Stimulated activated CD4-positive, alpha-beta T cell treated with anti-CD3 and anti-CD28 coated beads, Interleukin-4, amount 100 ng/mL, for 48 hours (primary cell): ENCODE data around the gene ARHGAP26.
A peak's percentile ranks its signal among the peaks of the same experiment; 100 is the strongest.

Experiments
- DNase-seq, 2 donors: peaks; one replicate each; pipeline ENCODE4 v3.0.0-alpha.2; 2020; ENCODE audit warnings: low read depth in 2 of 2

ARHGAP26 gene

DNA sequence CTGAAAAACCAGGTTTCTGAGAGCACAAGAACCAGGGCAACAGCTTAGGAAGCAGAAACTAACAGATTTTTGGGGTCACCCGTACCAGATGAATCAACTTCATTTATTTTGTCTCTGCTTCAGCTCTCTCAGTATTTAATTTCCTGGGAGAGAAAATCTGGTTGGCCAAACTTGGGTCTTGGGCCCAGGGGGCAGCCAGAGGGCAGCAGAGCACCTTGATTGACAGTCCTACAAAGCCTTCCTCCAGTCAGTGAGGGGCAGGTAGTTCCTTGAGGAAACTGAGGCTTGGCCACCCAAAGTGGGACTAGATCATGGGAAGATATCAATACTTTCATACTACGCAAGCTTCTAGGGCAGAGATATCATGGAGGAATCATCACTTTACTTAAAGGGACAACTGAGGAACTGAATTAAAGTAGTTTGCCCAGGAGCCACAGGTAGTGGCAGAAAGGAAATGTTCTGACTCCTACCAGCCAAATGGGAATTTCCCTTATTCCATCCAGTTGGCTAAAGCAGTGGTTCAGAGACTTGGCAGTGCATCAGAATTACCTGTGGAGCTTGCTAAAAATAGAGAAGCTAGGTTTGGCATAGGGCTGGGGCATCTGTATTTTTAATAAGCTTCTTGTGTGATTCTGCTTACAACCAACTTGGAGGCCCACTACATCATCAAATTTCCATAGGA, 21.5 kb upstream of the ARHGAP26 start:
- peak; percentile 26 to 37 for DNase-seq

DNA sequence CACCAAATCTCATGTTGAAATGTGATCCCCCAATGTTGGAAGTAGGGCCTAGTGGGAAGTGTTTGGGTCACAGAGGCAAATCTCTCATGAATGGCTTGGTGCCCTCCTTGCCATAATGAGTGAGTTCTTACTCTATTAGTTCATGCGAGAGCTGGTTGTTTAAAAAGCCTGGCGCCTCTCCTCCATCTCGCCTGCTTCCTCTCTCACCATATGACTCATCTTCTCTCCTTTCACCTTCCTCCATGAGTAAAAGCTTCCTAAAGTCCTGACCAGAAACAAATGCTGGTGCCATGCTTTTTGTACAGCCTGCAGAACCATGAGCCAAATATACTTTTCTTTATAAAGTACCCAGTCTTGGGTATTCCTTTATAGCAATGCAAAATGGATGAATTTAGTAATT, 20.9 kb upstream of the ARHGAP26 start:
- DNase-seq = peak in 1 of 2 donors; percentile 15

DNA sequence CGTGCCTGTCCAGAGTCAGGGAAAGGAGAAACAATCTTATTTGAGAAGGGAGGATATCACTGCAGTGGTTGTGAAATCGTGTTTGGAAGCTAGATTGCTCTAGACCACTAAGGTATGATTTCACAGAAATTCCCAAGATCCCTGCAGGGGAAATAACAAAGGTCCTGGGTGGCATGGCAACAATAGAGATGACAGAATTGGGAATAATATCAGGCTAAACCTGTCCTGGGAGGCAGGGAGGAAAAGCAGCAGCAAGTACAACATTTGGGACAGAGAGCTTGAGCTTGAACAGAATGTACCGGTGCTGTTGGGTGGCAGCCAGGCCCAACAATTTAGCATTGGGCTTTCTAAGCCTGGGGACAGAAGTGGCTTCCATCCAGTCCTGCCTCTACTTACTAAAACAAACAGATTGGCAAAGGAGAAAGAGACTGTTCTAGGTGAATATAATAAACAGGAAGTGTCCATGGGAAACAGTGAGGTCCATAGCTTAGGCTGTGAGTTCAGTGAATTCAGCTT, 17.0 kb upstream of the ARHGAP26 start:
- DNase-seq = no peak

DNA sequence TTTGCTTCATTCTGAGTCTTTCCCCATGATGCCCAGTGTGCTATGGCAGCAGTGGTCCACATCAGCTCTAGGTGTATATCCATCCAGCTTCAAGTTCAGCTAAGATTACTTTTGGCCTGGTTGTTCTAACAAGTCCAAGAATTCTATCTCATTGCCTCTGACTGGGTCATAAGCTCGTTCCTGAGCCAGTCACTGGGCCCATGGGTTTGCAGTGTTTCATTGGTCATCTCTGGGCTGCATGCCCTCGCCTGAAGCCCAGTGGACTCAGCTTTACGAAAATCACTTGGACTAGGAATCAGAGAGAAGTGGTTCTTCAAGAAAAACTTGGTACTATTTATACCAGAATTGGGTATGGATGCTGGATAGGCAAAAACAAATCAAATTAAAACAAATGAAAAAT, 16.1 kb upstream of the ARHGAP26 start:
- no peak for DNase-seq

DNA sequence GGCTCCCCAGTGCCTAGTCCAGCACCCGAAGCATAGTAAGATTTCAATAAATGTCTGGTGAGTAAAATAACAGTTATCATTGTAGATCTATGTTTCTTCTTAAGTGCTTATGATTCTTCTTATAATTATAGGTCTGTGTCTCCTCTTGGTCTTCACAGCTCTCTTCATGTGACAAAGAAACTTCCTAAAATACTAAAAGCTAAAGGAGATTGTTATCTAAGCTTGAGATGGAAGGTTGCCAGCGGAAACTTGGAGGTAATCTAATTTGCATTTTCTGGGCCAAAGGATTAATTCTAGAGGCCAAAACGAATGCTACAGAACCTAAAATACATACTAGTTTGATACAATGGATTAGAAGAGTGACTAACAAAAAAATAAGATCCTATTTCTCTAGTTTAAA, 13.6 kb upstream of the ARHGAP26 start:
- DNase-seq = no peak

DNA sequence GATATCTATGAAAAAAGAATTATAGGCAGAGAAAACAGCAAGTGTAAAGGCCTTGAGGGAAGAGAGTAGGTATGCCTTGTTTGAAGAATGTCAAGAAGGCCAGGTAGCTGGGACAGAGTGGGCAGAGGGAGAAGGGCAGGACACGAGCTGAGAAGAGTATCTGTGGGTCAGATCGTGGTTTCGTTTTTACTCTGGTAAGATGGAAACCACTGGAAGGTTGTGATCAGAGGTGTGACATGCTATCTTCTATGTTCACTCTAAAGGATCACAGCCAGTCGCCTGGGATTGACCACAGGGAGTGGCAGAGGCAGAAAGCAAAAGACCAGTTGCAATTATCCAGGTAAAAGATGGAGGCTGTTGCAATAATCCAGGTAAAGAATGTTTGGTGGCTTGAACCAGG, 12.6 kb upstream of the ARHGAP26 start:
- DNase-seq = no peak

DNA sequence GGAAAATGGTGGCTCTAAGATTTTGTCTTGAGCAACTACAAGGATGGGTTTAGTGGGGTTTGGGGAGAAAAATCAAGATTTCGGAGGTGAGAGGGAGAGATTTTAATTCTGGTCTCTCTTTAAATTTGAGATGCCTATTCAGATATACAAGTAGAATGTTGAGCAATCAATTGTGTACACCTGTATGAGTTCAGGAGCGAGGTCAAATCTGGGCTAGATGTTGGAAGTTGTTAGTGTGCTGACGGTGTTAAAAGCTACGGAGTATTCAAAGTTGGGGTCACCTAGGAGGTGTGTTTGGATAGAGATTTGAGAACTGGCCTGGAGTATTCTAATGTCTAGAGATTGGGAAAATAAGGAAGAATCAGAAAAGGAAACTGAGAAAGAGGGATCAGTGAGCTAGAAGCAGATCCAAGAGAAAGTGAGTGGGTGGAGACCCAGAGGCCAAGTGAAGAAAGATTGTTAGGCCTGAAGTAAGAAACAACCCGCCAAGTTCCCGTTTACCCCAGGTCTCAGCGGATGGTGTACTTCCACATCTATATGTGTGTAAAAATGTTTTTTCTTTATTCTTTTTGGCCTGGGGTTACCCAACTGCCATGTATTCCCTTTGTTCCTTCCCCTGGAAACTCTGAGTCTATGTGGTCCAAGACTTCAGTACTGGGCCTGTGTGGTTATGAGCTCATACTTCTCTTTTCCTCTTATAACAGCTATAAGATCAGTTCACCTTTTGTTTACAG, 11.9 kb upstream of the ARHGAP26 start:
- DNase-seq = no peak

DNA sequence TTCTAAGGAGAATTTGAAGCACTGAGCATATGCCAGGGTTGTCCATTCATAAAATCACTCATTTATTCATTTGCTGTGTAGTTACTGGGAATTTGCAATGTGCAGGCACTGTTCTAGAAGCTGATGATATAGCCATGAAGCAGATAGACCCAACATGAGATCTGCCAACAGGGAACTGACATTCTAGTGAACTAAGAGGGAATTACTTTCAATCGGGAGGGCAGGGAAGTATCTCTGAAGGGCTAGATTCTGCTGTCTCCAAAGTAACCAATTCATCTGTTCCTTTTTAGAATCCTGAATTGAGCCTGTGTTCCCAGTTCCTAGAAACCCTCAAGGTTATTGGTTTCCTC, 11.4 kb upstream of the ARHGAP26 start:
- DNase-seq = no peak

DNA sequence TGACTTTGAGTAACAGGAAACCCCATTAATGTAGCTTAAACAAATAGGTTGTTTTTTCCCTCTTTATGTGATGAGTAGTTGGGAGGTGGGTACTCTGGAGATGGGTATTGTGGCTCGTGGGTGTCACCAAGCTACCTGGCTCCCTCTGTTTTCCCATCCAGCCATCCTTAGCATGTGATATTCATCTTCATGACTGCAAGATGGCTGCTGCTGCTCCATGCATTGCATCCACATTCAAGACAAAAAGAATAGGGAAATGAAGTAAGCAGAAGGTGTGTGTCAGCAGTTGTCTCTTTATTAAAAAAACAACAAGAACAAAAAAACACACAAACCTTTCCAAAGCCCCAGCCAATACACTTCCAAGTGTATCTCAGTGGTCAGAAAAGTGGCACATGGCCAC, 6.5 kb upstream of the ARHGAP26 start:
- DNase-seq = no peak

DNA sequence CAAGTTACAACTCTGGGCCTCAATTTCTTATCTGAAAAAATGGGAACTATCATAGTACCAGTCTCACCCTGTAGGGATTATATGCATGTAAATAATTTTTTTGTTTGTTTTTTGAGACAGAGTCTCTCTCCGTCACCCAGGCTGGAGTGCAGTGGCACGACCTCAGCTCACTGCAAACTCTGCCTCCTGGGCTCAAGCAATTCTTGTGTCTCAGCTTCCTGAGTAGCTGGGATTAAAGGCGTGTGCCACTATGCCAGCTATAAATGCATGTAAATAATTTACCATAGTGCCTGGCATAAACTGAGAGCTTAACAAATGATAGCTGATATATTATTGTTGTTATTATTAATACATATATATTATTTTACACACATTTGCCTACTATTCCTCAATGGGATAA, 3.0 kb upstream of the ARHGAP26 start:
- DNase-seq = no peak

DNA sequence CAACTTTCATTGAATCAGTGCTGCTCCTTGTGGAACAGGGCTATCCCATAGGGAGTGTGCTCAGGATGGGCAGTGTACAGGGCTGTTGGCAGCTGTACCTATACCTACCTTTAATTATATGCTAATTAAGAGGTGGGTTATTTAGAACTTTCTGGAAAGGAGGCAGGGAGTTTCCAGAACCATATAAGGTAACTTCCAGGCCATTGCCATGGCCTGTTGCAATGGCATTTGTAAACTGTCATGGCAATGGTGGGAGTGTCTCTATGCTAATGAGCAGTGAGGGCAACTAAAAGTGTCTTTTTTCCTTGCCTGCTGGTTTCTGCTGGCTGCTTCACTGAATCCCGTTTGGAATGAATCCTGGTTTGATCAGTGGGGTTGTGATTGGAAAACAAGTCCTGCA, 2.3 kb upstream of the ARHGAP26 start:
- no peak for DNase-seq

DNA sequence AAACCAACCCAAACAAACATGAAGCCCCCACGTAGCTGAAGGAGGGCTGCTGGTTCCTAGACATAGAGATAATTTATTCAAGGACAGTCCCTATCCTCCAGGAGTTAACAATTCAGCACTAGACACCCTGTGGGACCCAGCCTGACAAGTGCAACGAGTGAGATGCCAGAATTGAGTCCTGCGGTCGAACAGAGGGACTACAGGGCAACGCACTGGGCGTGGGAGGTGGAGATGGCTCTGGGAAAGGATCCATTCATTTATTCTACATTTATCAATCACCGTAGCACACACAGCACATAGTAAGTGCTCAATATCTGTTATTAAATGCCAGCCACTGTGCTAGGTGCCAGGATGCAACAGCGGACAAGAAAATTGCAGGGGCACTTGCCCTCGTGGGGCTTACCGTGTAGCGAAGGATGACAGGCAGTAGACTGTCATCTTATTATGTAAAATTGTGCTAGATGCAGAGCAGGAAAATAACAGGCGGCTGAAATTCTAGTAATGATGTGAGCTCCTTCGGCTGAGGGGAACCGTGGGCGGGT, 855 bp upstream of the ARHGAP26 start:
- DNase-seq = no peak

DNA sequence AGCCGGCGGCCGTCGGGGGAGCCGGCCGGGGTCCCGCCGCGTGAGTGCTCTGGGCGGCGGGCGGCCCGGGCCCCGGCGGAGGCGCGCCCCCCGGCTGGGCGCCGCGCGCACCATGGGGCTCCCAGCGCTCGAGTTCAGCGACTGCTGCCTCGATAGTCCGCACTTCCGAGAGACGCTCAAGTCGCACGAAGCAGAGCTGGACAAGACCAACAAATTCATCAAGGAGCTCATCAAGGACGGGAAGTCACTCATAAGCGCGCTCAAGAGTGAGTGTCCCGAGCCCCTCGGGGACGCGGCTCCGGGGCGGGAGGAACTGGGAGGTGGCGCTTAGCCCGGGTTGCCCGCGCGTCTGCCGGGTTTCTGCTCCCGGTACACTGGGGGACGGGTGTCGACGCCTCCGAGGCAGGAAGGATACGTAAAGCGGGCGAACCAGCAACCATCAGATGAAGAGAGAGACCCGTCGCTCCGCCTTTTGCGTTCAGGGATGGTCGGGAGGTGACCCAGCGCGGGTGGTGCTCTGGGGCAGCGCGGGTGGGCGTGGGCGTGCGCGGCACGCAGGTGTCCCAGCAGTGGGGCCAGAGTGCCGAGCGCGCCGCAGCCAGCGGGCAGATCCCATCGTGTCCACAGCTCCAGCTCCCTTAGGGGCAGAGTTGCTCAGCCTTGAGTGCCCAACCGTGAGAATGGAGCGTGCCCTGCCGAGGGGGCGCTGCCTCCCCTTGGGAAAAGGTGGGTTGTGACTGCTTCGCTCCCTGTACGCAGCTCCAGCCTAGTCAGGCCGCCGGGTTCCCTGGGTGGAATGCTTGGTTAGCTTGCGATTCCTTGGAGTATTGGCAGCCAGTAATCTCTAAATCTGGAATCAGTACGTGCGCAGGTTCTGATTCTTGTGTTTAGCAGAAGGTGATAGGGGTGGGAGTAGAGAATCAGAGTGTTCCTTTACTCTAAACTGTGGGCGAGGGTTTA, 753 bp downstream of the ARHGAP26 start:
- DNase-seq = peak; percentile 38 to 43

DNA sequence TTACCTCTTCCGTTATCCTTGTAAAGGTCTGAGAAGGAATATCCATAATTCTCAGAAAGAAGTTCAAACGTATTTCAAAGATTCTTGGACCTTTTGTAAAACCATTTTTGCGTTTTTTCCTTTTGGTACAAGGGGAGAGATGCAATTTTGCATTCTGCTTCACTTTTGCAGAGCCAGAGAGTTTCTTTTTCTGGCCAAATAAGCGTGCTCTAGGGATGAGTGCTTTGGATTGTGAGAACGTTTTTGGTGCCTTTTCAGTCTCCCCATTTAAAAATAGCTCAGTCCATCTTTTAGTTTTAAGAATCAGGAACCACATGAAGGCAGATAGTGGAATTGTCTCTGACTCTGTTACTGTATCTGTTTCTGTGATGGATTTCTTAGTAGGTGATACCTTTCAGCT, 1.5 kb downstream of the ARHGAP26 start:
- DNase-seq = no peak

DNA sequence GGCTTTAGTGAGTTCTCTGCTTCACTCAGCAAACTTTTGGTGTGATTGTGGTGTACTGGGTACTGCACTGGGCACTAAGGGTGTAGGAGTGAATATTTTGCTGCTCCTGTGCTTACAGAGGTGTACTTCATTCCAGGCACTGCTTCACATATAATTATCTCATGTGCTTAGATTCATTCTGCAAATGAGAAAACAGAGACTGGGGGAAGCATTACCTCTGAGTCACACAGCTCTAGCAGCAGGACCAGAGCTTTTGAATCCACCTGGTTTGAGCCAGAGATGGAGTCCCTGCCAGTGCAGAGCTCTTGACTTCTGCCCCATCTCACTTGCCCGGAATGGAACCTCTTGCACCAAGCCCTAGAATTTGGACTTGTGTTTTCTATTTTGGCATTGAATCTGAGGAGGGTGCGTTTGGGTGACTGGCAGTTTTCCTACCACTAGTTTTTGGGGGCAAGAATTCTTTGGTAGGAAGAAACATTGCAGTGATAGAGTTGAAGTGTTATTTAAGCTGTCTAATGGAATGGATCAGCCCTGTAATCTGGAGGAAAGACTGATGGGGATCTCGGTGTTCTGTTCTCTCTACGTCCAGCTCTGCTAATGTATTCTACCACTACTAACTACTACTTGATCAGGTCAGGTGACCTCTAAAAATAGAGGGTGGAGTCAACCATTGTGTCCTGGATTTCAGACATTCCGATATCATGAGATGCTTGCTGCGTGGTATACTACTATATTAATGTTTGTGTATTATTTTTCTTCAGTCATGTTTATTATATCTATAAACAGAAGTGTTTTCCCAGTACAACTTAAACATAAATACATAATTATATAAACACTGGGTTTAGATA, 2.5 kb downstream of the ARHGAP26 start:
- no peak for DNase-seq

DNA sequence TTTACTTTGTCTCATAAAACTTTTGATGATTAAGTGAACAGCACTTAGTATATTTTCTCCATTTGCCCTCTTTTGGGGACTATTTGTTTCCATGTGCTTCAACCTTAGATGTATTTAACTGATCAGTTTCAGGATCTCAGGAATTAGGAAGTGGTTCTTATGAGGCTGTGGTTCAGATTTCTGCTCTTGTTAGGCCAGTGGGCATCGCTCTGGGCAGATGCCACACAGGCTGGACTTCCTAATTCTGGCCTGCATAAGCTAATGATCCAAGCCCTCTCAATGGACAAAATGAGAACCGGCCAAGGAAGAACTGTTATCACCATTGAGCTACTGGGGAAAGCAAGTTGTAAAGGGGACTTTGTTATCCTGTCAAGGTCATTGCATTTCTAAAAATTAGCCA, 6.9 kb downstream of the ARHGAP26 start:
- no peak for DNase-seq

DNA sequence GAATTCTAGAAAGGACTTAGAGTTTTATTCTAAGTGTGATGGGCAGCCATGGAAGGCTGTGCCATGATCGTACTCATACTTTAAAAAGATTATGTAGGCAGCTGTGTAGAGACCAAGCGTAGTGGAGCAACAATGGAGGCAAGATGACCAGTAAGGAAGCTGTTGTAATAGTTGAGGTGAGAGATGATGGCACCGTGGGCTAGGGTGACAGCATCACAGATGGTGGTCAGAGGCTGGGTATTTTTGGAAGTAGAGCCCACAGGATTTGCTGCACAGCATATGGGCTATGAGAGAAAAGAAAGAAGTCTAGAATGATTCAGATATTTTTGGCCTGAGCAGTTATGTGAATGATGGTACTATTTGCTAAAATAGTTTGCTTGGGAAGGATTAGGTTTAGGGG, 7.7 kb downstream of the ARHGAP26 start:
- no peak for DNase-seq

DNA sequence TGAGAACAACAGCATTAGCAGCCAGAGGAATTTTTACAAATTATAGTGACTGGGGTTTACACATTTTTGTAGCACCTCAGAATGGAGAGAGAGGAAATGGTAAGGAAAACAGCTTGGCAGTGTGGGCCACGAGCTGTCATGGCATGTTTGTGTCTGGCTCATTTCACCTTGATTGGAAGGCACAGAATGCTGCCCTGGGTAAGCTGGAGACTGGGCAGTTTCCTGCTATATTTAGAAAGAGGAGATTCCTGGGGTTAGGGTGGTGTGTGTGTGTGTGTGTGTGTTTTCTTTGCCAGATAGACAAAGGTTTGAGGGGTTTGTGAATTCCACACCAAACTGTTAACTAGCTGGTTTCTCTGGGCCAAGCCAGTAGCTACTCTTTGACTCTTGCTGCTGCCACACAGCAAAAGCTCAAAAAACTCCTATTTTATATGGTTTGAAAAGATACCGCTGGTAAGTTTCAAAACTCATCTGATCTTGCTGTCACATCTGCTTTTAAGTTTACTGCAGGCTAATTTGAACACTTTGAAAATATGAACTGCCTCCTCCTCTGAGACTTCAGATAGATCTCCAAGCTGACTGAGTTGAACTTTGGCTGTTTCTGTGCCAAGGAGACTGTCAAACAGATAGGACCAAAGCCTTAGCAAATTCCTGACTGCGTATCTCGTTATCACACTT, 9.1 kb downstream of the ARHGAP26 start:
- DNase-seq = no peak

DNA sequence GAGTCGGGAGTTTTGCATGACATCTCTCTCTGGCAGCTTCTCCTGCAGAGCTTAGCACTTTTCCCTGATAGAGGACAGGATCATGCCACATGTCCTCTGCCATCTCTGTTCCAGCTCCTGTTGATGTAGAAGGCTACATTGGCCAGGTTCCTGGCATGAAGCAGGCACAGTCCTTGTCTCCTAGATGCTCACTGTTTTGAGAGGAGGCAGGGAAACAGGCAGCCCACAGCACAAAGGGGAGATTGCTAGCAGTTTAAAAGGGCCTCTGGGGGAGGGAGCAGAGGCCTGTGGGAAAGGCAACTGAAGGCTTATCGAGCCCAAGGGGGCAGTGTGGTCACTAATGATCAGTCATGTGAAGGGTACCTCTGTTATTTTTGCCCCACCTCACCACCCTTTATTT, 10.7 kb downstream of the ARHGAP26 start:
- DNase-seq = no peak

DNA sequence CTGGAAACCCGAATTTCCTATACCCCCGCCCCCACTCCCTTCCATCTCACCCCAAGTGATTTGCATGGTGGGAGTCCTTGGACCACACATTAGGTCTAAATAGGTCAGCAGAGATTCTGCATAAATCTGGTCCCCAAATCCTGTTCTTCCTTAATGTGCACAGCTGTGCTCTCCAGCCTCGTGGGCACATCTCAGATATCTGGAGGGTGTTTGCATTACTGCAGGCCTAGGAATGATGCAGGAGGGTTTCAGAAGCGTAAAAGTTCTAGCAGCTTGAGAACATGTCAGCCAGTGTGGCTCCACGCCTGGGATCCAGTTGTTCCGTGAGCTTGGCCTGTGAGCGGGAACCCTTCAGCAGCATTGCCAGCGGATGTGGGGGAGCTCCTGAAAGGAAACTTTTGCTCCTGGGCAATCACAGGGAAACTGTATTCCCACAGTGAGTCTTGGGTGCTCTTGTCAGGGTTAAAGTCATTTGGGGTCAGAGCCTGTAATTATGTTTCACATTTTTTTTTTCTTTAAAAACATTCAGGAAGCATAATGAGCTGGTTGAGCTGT, 12.9 kb downstream of the ARHGAP26 start:
- no peak for DNase-seq
